GM12878 (cell line): Measurements from ENCODE around the gene WDR48. TPM values are rescaled to one million over a fixed set of nuclear protein-coding genes. Genes with fewer than 3 reads are reported as not detected.

Source experiments
- ATAC-seq: fragments of 200-7000 bp; cut with Tn5 transposase; 3 replicates; pipeline ENCODE4 v1.9.1; 2020; ENCODE audit warnings: mild to moderate bottlenecking, moderate library complexity
- BruUV-seq: library from RNA; stranded (reverse); fragments of 400-500 nt; replicated peaks from 2 replicates; lab custom pipeline; 2021; lab: Mats Ljungman, UMichigan
- CTCF ChIA-PET: fragments of 300-600 bp; sonication (Branson Sonifier 250); formaldehyde crosslinking; extraction: SDS; loops from one replicate; lab custom pipeline; 2021; ENCODE audit warnings: inconsistent platforms; lab: Yijun Ruan, JAX
- POLR2A ChIA-PET: fragments of 350-600 bp; formaldehyde crosslinking; extraction: SDS; loops from one replicate; lab custom pipeline; 2021; ENCODE audit warnings: inconsistent platforms; lab: Charles Lee
- RAD21 ChIA-PET: fragments of 300-600 bp; sonication (Branson Sonifier 250); formaldehyde crosslinking; loops from one replicate; lab custom pipeline; 2023; ENCODE audit warnings: antibody characterized with exemption; ENCODE audit not compliant: unreplicated experiment; lab: Charles Lee
- SMC1A ChIA-PET: fragments of 300-600 bp; sonication (Branson Sonifier 250); formaldehyde crosslinking; loops from one replicate; lab custom pipeline; 2023; ENCODE audit not compliant: unreplicated experiment, uncharacterized antibody; lab: Charles Lee
- DNase-seq: peaks from one replicate; pipeline ENCODE4 v3.0.0-alpha.2; 2011; ENCODE audit warnings: low read depth, low spot score
- FAIRE-seq: peaks from 3 replicates; lab custom pipeline; 2011; peaks lifted over from hg19 to GRCh38; lab: Jason Lieb, UNC
- H2AFZ ChIP-seq: 2 replicates; pipeline ENCODE4 v1.6.0; 2011; ENCODE audit warnings: low read depth, low read length, control low read depth; ENCODE audit not compliant: control insufficient read depth
- H3K27ac ChIP-seq: 2 replicates; pipeline ENCODE4 v1.5.1; 2011; ENCODE audit warnings: control low read depth; ENCODE audit not compliant: control insufficient read depth, insufficient read depth
- H3K27me3 ChIP-seq, 2 experiments: replicated peaks in 1 of 2; 2 replicates each; pipeline versions ENCODE4 v1.6.0 to v1.6.1; 2011; ENCODE audit warnings: low read length in 1 of 2; ENCODE audit not compliant: control insufficient read depth in 2 of 2, insufficient read depth in 2 of 2
- H3K36me3 ChIP-seq, 2 experiments: 2 replicates each; pipeline ENCODE4 v1.5.1; 2011; ENCODE audit warnings: low read length in 1 of 2; ENCODE audit not compliant: control insufficient read depth in 2 of 2, insufficient read depth in 2 of 2
- H3K4me1 ChIP-seq: 2 replicates; pipeline ENCODE4 v1.6.1; 2011; ENCODE audit warnings: mild to moderate bottlenecking, low read length, moderate library complexity, mixed read lengths; ENCODE audit not compliant: control insufficient read depth, insufficient read depth
- H3K4me2 ChIP-seq: 2 replicates; pipeline ENCODE4 v1.6.0; 2011; ENCODE audit warnings: control low read depth; ENCODE audit not compliant: control insufficient read depth, insufficient read depth
- H3K4me3 ChIP-seq: fragments of 200-600 bp; sonication (generic); 2 replicates; pipeline ENCODE4 v1.5.1; 2016
- H3K79me2 ChIP-seq: 2 replicates; pipeline ENCODE4 v1.6.0; 2011; ENCODE audit warnings: low read length; ENCODE audit not compliant: control insufficient read depth, insufficient read depth
- H3K9ac ChIP-seq: 2 replicates; pipeline ENCODE4 v1.8.0; 2011; ENCODE audit warnings: low read length, control low read depth, mixed read lengths; ENCODE audit not compliant: control insufficient read depth, insufficient read depth
- H3K9me3 ChIP-seq: replicated peaks from 3 replicates; pipeline ENCODE4 v1.5.1; 2011; ENCODE audit warnings: mild to moderate bottlenecking, low read length; ENCODE audit not compliant: control insufficient read depth, insufficient read depth
- H4K20me1 ChIP-seq: 2 replicates; pipeline ENCODE4 v1.6.0; 2011; ENCODE audit not compliant: control insufficient read depth, insufficient read depth
- ATF7 ChIP-seq: fragments of 450-650 bp; IDR thresholded peaks from 2 replicates; pipeline ENCODE4 v1.6.1; 2016; ENCODE audit warnings: low read depth, mild to moderate bottlenecking
- BRCA1 ChIP-seq: IDR thresholded peaks from 2 replicates; pipeline ENCODE4 v1.6.1; 2011; ENCODE audit warnings: low read depth, low read length, improper control_type of control experiment
- CBX3 ChIP-seq: fragments of 200-600 bp; sonication (generic); IDR thresholded peaks from 2 replicates; pipeline ENCODE4 v1.6.1; 2016; ENCODE audit warnings: low read depth, borderline replicate concordance
- DPF2 ChIP-seq: fragments of 450-650 bp; IDR thresholded peaks from 2 replicates; pipeline ENCODE4 v1.6.1; 2017; ENCODE audit warnings: mild to moderate bottlenecking
- GABPA ChIP-seq: IDR thresholded peaks from 2 replicates; pipeline ENCODE4 v1.6.1; 2014; ENCODE audit warnings: antibody characterized with exemption, low read depth, mild to moderate bottlenecking, inconsistent platforms
- IKZF1 ChIP-seq: fragments of 450-650 bp; conservative IDR thresholded peaks from 2 replicates; pipeline ENCODE4 v1.6.1; 2017; ENCODE audit warnings: antibody characterized with exemption, mild to moderate bottlenecking
- KDM1A ChIP-seq: fragments of 200-600 bp; sonication (generic); IDR thresholded peaks from 2 replicates; pipeline ENCODE4 v1.6.1; 2016; ENCODE audit warnings: borderline replicate concordance
- NFIC ChIP-seq: IDR thresholded peaks from 2 replicates; pipeline ENCODE4 v1.6.1; 2012; ENCODE audit warnings: low read depth, mild to moderate bottlenecking, inconsistent platforms, low read length, moderate library complexity
- SRF ChIP-seq, 2 experiments: IDR thresholded peaks; 2 replicates each; pipeline ENCODE4 v1.6.1; 2011; ENCODE audit warnings: low read depth in 2 of 2, low read length in 2 of 2, mild to moderate bottlenecking in 1 of 2, moderate library complexity in 1 of 2
- TBL1XR1 ChIP-seq: IDR thresholded peaks from 2 replicates; pipeline ENCODE4 v1.6.1; 2012; ENCODE audit warnings: low read depth, low read length, improper control_type of control experiment
- ZNF24 ChIP-seq: fragments of 450-650 bp; IDR thresholded peaks from 2 replicates; pipeline ENCODE4 v1.6.1; 2017; ENCODE audit warnings: antibody characterized with exemption, mild to moderate bottlenecking
- WGBS: methylation state at CpG from one replicate; pipeline ENCODE4 v1.1.6; 2016; ENCODE audit warnings: low lambda C conversion rate; ENCODE audit not compliant: insufficient replicate concordance, insufficient coverage; ENCODE audit errors: missing lambda C conversion rate; 5-methylcytosine and 5-hydroxymethylcytosine counted together
- in situ Hi-C: fragments of 300-500 bp; cut with MboI; formaldehyde crosslinking; loops from 9 replicates; pipeline ENCODE4 v1.14.3; 2018; ENCODE audit warnings: mixed read lengths
- intact Hi-C: fragments of 100-400 bp; cut with micrococcal nuclease; formaldehyde crosslinking; loops from one replicate; pipeline ENCODE4 v1.14.2; 2022; ENCODE audit not compliant: unreplicated experiment
- polyA plus RNA-seq, 11 experiments: library from polyadenylated mRNA; depleted of rRNA in 4 of 11; unstranded in 6 of 11; stranded (reverse) in 5 of 11; fragments of >200 nt; fragmentation: Nextera tagmentation in 4 of 11; fragmentation: Illumina TruSeq in 1 of 11; extraction: Ambion mirVana in 4 of 11; extraction: Trizol in 1 of 11; gene quantifications; 1 replicate in 1 of 11; 2 replicates in 10 of 11; pipeline versions ENCODE4 v1.2.1 to v1.2.3, GENCODE V29; 2011 to 2016; ENCODE audit warnings: inconsistent platforms in 2 of 11, missing spikeins in 2 of 11, low read depth in 1 of 11
- total RNA-seq, 4 experiments: library from RNA; depleted of rRNA in 3 of 4; stranded (reverse); fragments of >200 nt in 3 of 4; fragmentation: Illumina TruSeq in 1 of 4; extraction: Trizol in 1 of 4; gene quantifications; 2 replicates each; pipeline versions ENCODE4 v1.2.1 to v1.2.3, GENCODE V29; 2013 to 2021
- TF ChIP-seq, protein P1 (sequence below): IDR thresholded peaks from 2 replicates; pipeline ENCODE4 v1.6.1; 2011; ENCODE audit warnings: low read depth, mild to moderate bottlenecking, low read length, moderate library complexity, borderline replicate concordance; ENCODE audit errors: extremely low read depth
- TF ChIP-seq, protein P2 (sequence below): fragments of 450-650 bp; IDR thresholded peaks from 2 replicates; pipeline ENCODE4 v1.6.1; 2017; ENCODE audit warnings: low read depth, mild to moderate bottlenecking, moderate library complexity

WDR48 gene
- total and polyA plus RNA-seq, 10 of the 15 experiments (the other 5 are each of a cell fraction or from before 2014, with no cell fraction given) = 16.8 to 43.8 (median 29.0) TPM

DNA sequence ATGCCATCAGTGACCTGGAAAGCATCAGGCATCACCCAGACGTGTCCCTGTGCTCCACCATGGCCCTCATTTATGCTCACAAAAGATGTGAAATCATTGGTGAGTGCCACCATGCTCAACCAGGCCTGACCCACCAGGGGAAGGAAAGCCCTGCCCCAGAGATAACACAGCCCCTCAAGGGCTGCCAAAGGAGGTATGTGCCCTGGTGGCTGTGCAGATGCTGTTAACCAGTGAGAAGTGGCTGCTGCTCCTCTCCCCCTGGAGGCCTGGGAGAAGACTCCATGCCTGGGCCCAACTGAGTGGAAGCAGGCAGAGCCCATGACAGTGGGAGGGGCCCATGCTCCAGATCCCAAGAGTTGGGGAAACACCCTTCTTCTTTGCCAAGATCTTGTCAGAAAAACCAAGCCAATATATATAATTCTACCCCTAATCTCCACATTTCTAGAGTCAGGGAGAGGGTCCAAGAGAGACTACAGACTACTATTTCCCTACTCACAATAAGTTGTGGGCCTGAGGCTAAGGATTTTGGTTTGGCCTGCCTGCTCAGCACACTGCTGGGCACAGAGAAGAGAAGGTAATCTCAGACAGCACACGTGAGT lies 58.3 kb downstream of the WDR48 start:
- Histone ChIP-seq H3K27ac (no peak overlapping the region), H3K4me3 (no peak overlapping the region), H3K4me2 (no peak overlapping the region), H4K20me1 (no peaks in the 10 kb centered on the region; the same call in 1 of the 2 replicates), H2AFZ (no peak overlapping the region), H3K27me3 (no peaks in the 10 kb centered on the region), H3K36me3 (no peaks in the 10 kb centered on the region; a peak in 1 of 4 replicates), H3K9ac (no peak overlapping the region), H3K4me1 (peaks cover 27% of the 10 kb centered on the region), H3K79me2 (peaks cover 14% of the 10 kb centered on the region), H3K9me3 (no peaks in the 10 kb centered on the region)
- intact Hi-C loops (no loop called here), in situ Hi-C loops (no loop called here)
- 89% methylated on average over 2 of the region's 2 CpGs for WGBS
- POLR2A ChIA-PET = no interaction called here
- no TSS peak for BruUV-seq
- DNase-seq = no peak
- CTCF ChIA-PET = interaction anchor here (5.6 kb wide), 1 partner anchor 178 kb away, joined by 39 read pairs; no protein-coding TSS in a partner anchor
- FAIRE-seq = no peak
- SMC1A ChIA-PET = interaction anchor here (1.6 to 3.0 kb wide), 3 partner anchors 9 to 178 kb away, joined by 3 to 12 read pairs (median 11); no protein-coding TSS in a partner anchor
- TF ChIP-seq ATF7 = no peak
- TF ChIP-seq, protein P1, sequence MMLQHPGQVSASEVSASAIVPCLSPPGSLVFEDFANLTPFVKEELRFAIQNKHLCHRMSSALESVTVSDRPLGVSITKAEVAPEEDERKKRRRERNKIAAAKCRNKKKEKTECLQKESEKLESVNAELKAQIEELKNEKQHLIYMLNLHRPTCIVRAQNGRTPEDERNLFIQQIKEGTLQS = no peak
- TF ChIP-seq TBL1XR1 = no peak
- TF ChIP-seq, protein P2, sequence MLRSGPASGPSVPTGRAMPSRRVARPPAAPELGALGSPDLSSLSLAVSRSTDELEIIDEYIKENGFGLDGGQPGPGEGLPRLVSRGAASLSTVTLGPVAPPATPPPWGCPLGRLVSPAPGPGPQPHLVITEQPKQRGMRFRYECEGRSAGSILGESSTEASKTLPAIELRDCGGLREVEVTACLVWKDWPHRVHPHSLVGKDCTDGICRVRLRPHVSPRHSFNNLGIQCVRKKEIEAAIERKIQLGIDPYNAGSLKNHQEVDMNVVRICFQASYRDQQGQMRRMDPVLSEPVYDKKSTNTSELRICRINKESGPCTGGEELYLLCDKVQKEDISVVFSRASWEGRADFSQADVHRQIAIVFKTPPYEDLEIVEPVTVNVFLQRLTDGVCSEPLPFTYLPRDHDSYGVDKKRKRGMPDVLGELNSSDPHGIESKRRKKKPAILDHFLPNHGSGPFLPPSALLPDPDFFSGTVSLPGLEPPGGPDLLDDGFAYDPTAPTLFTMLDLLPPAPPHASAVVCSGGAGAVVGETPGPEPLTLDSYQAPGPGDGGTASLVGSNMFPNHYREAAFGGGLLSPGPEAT = no peak
- TF ChIP-seq NFIC = no peak
- TF ChIP-seq DPF2 = no peak
- TF ChIP-seq ZNF24 = no peak
- no peak for TF ChIP-seq BRCA1
- no peak for TF ChIP-seq GABPA
- TF ChIP-seq IKZF1 = no peak
- TF ChIP-seq SRF (IDR thresholded peaks at IDR 0.05; ENCODE audit: low read depth in 2 of 2, low read length in 2 of 2) = no peak
- TF ChIP-seq CBX3 = no peak
- no peak for TF ChIP-seq KDM1A
- ATAC-seq = no peak
- RAD21 ChIA-PET = interaction anchor here (0.6 to 2.6 kb wide), 4 partner anchors 36 to 178 kb away, joined by 3 to 14 read pairs (median 6); no protein-coding TSS in a partner anchor
